Parathyroid adenoma (tissue), 2 donors: Measurements from ENCODE around the gene DMXL1.

ENCODE experiments used
- H2AFZ ChIP-seq: fragments of 300-600 bp; sonication (generic); one replicate; pipeline ENCODE4 v1.7.0; 2017; ENCODE audit warnings: antibody characterized with exemption, mild to moderate bottlenecking
- H3K27ac ChIP-seq: fragments of 300-600 bp; sonication (generic); one replicate; pipeline ENCODE4 v1.7.0; 2017
- H3K27me3 ChIP-seq: fragments of 300-600 bp; sonication (generic); one replicate; pipeline ENCODE4 v1.7.0; 2017; ENCODE audit warnings: low read length; ENCODE audit not compliant: control insufficient read depth, insufficient read depth
- H3K36me3 ChIP-seq: fragments of 300-600 bp; sonication (generic); one replicate; pipeline ENCODE4 v1.7.0; 2017; ENCODE audit warnings: low read length; ENCODE audit not compliant: control insufficient read depth, insufficient read depth
- H3K4me1 ChIP-seq: fragments of 300-600 bp; sonication (generic); one replicate; pipeline ENCODE4 v1.7.0; 2017; ENCODE audit warnings: control low read depth
- H3K4me2 ChIP-seq: fragments of 300-600 bp; sonication (generic); one replicate; pipeline ENCODE4 v1.7.0; 2017; ENCODE audit warnings: low read length
- H3K4me3 ChIP-seq: fragments of 300-600 bp; sonication (generic); one replicate; pipeline ENCODE4 v1.7.0; 2017; ENCODE audit warnings: low read depth, low read length
- H3K79me2 ChIP-seq: fragments of 300-600 bp; sonication (generic); one replicate; pipeline ENCODE4 v1.7.0; 2017; ENCODE audit warnings: control low read depth
- H3K9ac ChIP-seq: fragments of 300-600 bp; sonication (generic); one replicate; pipeline ENCODE4 v1.7.0; 2017; ENCODE audit warnings: mild to moderate bottlenecking
- H3K9me3 ChIP-seq: fragments of 300-600 bp; sonication (generic); one replicate; pipeline ENCODE4 v1.7.0; 2017; ENCODE audit warnings: low read length; ENCODE audit not compliant: control insufficient read depth
- TF ChIP-seq, protein P1 (sequence below): fragments of 300-600 bp; sonication (generic); IDR thresholded peaks from one replicate; pipeline ENCODE4 v1.7.0; 2017; ENCODE audit warnings: antibody characterized with exemption, mild to moderate bottlenecking
- donor health status: primary hyperparathyroidism.

The DMXL1 gene

DNA sequence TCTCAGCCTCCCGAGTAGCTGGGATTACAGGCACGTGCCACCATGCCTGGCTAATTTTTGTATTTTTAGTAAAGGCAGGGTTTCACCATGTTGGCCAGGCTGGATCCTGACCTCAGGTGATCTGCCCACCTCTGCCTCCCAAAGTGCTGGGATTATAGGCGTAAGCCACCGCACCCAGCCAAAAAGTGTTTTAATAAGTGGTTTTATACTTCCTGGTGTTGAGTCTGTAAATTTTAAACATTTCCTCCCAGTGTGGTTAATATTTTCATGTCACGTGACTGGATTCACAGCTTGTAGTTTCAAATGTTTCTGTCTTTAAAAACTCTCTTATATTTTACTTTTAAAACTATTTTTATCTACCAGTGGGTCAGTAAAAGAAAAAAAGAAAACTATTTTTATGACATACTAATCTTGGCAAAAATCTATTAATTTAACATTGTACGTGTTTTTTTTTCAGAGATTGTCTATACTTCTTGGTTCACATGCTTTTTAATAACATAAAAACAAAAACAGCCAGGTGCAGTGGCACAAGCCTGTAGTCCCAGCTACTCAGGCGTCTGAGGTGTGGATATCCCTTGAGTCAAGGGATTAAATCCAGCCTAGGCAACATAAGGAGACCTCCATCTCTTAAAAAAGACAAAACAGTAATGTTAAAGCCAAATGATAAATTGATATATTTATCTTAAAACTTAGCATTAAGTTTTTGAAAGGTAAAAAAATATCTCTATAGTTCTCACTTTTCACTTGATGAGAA, 117.1 kb downstream of the DMXL1 start:
- no peak overlapping the region for H3K27ac ChIP-seq
- no peaks in the 10 kb centered on the region for H3K36me3 ChIP-seq

DNA sequence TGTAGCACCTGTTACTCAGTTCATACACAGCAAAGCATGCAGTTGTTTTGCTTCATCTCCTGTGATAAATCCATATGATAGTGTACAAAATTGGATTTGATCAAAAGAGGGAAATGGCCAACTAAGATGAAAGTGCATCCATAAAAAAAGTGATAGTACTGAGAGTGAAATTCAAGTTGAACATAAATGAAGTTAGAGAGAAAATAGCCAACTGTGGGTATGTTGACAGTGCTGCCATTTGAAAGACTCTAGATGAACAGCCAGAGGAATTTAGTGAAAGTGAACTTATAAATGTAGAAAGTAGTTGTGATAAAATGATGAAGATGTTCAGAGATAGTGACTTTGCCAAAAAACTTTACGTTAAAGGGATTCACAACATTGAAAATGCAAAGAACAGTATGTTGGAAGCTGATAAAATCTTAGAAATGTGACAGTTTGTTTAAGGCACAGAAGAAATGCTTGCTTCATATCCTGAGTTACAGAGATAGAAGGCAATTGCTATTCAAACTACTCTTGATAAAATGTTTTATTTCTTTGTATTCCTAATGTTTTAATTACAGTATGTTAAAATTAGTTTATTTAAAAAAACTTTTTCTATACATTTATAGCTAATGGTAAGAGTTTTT, 119.7 kb downstream of the DMXL1 start:
- H3K4me3 ChIP-seq = no peak overlapping the region
- H3K27me3 ChIP-seq = no peaks in the 10 kb centered on the region
- no peaks in the 10 kb centered on the region for H3K4me1 ChIP-seq
- H3K4me2 ChIP-seq = no peak overlapping the region
- H3K9ac ChIP-seq = no peak overlapping the region
- no peak overlapping the region for H2AFZ ChIP-seq
- no peaks in the 10 kb centered on the region for H3K79me2 ChIP-seq
- no peaks in the 10 kb centered on the region for H3K9me3 ChIP-seq
- no peak overlapping the region for H3K27ac ChIP-seq
- no peaks in the 10 kb centered on the region for H3K36me3 ChIP-seq
- TF ChIP-seq, protein P1, sequence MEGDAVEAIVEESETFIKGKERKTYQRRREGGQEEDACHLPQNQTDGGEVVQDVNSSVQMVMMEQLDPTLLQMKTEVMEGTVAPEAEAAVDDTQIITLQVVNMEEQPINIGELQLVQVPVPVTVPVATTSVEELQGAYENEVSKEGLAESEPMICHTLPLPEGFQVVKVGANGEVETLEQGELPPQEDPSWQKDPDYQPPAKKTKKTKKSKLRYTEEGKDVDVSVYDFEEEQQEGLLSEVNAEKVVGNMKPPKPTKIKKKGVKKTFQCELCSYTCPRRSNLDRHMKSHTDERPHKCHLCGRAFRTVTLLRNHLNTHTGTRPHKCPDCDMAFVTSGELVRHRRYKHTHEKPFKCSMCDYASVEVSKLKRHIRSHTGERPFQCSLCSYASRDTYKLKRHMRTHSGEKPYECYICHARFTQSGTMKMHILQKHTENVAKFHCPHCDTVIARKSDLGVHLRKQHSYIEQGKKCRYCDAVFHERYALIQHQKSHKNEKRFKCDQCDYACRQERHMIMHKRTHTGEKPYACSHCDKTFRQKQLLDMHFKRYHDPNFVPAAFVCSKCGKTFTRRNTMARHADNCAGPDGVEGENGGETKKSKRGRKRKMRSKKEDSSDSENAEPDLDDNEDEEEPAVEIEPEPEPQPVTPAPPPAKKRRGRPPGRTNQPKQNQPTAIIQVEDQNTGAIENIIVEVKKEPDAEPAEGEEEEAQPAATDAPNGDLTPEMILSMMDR = no peak

More for the DNA sequence above, 117.1 kb downstream of the DMXL1 start:
- no peaks in the 10 kb centered on the region for H3K4me1 ChIP-seq
- no peaks in the 10 kb centered on the region for H3K79me2 ChIP-seq
- H2AFZ ChIP-seq = no peak overlapping the region
- H3K4me3 ChIP-seq = no peak overlapping the region
- no peaks in the 10 kb centered on the region for H3K27me3 ChIP-seq
- TF ChIP-seq, protein P1 = no peak
- H3K9me3 ChIP-seq = no peaks in the 10 kb centered on the region
- H3K4me2 ChIP-seq = no peak overlapping the region
- H3K9ac ChIP-seq = no peak overlapping the region

DNA sequence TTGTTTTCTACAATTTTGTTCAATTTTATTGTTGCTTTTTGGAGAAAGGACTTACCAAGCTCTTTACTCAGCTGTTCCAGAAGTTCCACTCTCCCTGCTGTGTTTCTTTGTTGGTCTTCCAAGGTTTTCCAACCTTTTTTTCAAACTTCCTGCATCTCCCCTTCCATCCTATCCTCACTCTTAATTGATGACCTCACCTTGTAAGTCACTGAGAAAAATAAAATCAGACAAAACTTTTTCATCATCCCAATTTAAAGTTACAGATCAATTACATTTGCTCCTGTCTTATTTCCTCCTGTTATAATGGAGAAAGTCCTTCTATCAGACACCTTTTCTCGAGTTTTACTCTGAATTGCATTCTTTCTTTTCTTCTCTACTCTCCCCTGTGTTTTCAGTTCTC, 121.1 kb downstream of the DMXL1 start:
- Histone ChIP-seq H3K4me2 (no peak overlapping the region), H3K4me1 (no peaks in the 10 kb centered on the region), H2AFZ (no peak overlapping the region), H3K4me3 (no peak overlapping the region), H3K27me3 (no peaks in the 10 kb centered on the region), H3K9me3 (no peaks in the 10 kb centered on the region), H3K9ac (no peak overlapping the region), H3K27ac (no peak overlapping the region), H3K36me3 (no peaks in the 10 kb centered on the region), H3K79me2 (no peaks in the 10 kb centered on the region)
- TF ChIP-seq, protein P1 = no peak

DNA sequence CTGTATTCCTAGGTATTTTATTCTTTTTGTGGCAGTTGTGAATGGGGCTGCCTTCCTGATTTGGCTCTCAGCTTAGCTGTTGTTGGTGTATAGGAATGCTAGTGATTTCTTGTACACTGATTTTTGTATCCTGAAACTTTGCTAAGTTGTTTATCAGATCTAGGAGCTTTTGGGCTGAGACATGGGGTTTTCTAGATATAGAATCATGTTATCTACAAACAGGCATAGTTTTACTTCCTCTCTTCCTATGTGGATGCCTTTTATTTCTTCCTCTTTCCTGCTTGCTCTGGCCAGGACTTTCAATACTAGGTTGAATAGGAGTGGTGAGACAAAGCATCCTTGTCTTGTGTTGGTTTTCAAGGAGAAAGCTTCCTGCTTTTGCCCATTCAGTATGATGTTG, 129.9 kb downstream of the DMXL1 start:
- H2AFZ ChIP-seq = no peak overlapping the region
- H3K4me3 ChIP-seq = no peak overlapping the region
- H3K9ac ChIP-seq = no peak overlapping the region
- H3K4me1 ChIP-seq = no peaks in the 10 kb centered on the region
- TF ChIP-seq, protein P1 = no peak
- no peaks in the 10 kb centered on the region for H3K27me3 ChIP-seq
- H3K36me3 ChIP-seq = no peaks in the 10 kb centered on the region
- H3K27ac ChIP-seq = no peak overlapping the region
- H3K4me2 ChIP-seq = no peak overlapping the region
- no peaks in the 10 kb centered on the region for H3K79me2 ChIP-seq
- no peaks in the 10 kb centered on the region for H3K9me3 ChIP-seq
